Sigmoid colon (tissue), 7 donors: Measurements from ENCODE around the gene MYRIP. TPM values are rescaled to one million over a fixed set of nuclear protein-coding genes. Genes with fewer than 3 reads are reported as not detected.
"Not testable (repeated sequence)": the region's sequence is repeated elsewhere in the genome, so short reads cannot be mapped to it uniquely, and the experiment has no call there.

Source experiments
- DNase-seq: peaks from one replicate; pipeline ENCODE4 v3.0.0-alpha.2; 2019
- H3K27ac ChIP-seq, 4 donors: fragments of 200-600 bp; sonication (generic); one replicate each; pipeline ENCODE4 v1.5.1; 2016 to 2019; ENCODE audit warnings: mild to moderate bottlenecking in 1 of 4
- H3K27me3 ChIP-seq, 3 donors: fragments of 200-600 bp; sonication (generic); one replicate each; pipeline ENCODE4 v1.5.1; 2019; ENCODE audit warnings: mild to moderate bottlenecking in 1 of 3
- H3K36me3 ChIP-seq, 4 donors: fragments of 200-600 bp; sonication (generic); one replicate each; pipeline ENCODE4 v1.5.1; 2016 to 2019
- H3K4me1 ChIP-seq, 4 donors: fragments of 200-600 bp; sonication (generic); one replicate each; pipeline ENCODE4 v1.5.1; 2017 to 2019
- H3K4me3 ChIP-seq, 4 donors: fragments of 200-600 bp; sonication (generic); one replicate each; pipeline ENCODE4 v1.5.1; 2017 to 2019; ENCODE audit warnings: mild to moderate bottlenecking in 2 of 4, moderate library complexity in 1 of 4
- H3K9me3 ChIP-seq, 4 donors: fragments of 200-600 bp in 3 of 4; sonication (generic) in 3 of 4; one replicate each; pipeline versions ENCODE4 v1.5.1 to v1.6.1; 2013 to 2019
- CTCF ChIP-seq, 4 experiments: fragments of 450-650 bp in 3 of 4; fragments of 200-600 bp in 1 of 4; IDR thresholded peaks; one replicate each; pipeline ENCODE4 v1.5.1; 2016 to 2019; ENCODE audit warnings: antibody characterized with exemption in 4 of 4, mild to moderate bottlenecking in 3 of 4, moderate library complexity in 2 of 4
- EP300 ChIP-seq, 4 donors: sonication (generic); formaldehyde crosslinking; IDR thresholded peaks; one replicate each; pipeline ENCODE4 v1.6.1; 2017; ENCODE audit warnings: antibody characterized with exemption in 4 of 4
- POLR2A ChIP-seq, 2 donors: fragments of 450-650 bp; IDR thresholded peaks; one replicate each; pipeline ENCODE4 v1.6.1; 2016; ENCODE audit warnings: antibody characterized with exemption in 2 of 2, mild to moderate bottlenecking in 2 of 2, moderate library complexity in 2 of 2
- POLR2AphosphoS5 ChIP-seq, 4 donors: sonication (generic); formaldehyde crosslinking; IDR thresholded peaks; one replicate each; pipeline ENCODE4 v1.6.1; 2017; ENCODE audit warnings: antibody characterized with exemption in 4 of 4
- WGBS, 2 donors: extraction: QIAGEN DNeasy Blood & Tissue Kit; methylation state at CpG; one replicate each; pipeline ENCODE4 v1.1.7; 2013; 5-methylcytosine and 5-hydroxymethylcytosine counted together
- intact Hi-C: fragments of 100-400 bp; cut with DNase I; formaldehyde crosslinking; loops from one replicate; pipeline ENCODE4 v1.15.1; 2023
- polyA plus RNA-seq, 3 donors: library from polyadenylated mRNA; stranded (reverse); fragments of 200-250 nt; gene quantifications; one replicate each; pipeline ENCODE4 v1.2.3, GENCODE V29; 2013
- total RNA-seq, 4 donors: library from RNA; depleted of rRNA; stranded (reverse); fragments of >200 nt; gene quantifications; one replicate each; pipeline ENCODE4 v1.1.0, GENCODE V29; 2016
- donor health status: healthy with polysubstance abuse.
- donor health status: Bipolar disorder and iron deficiency.
- donor health status: healthy.

MYRIP gene
- total and polyA plus RNA-seq, 7 donors: 2.2 to 5.5 (median 4.2) TPM

GRCh38 chr3:40022297-40022827 lies 213.0 kb downstream of the MYRIP start:
- H3K27me3 ChIP-seq: no peaks in the 10 kb centered on the region
- WGBS, 2 donors: 75 to 87% methylated on average over 4 of the region's 4 CpGs
- H3K4me3 ChIP-seq: no peak overlapping the region
- H3K27ac ChIP-seq: no peak overlapping the region
- intact Hi-C loops: no loop called here
- peaks cover 0 to 2% (median 0%) of the 10 kb centered on the region in 4 donors for H3K9me3 ChIP-seq
- no peak for DNase-seq
- no peaks in the 10 kb centered on the region for H3K36me3 ChIP-seq
- TF ChIP-seq EP300 (IDR thresholded peaks at IDR 0.05) (no peak), CTCF (IDR thresholded peaks at IDR 0.05) (no peak), POLR2A (IDR thresholded peaks at IDR 0.05) (no peak), POLR2AphosphoS5 (IDR thresholded peaks at IDR 0.05) (no peak)
- H3K4me1 ChIP-seq: no peaks in the 10 kb centered on the region

GRCh38 chr3:40024526-40024925 lies 215.1 kb downstream of the MYRIP start:
- 83 to 92% methylated on average over 2 of the region's 2 CpGs for WGBS, 2 donors
- no peak for DNase-seq
- intact Hi-C loops: no loop called here

GRCh38 chr3:40025892-40026291 lies 216.5 kb downstream of the MYRIP start:
- WGBS, 2 donors: 91 to 92% methylated on average over 9 of the region's 9 CpGs
- H3K36me3 ChIP-seq, DNase-seq, intact Hi-C loops, H3K27me3 ChIP-seq, H3K4me3 ChIP-seq, H3K9me3 ChIP-seq, H3K4me1 ChIP-seq, H3K27ac ChIP-seq: not testable (repeated sequence)

More at GRCh38 chr3:40024526-40024925, 215.1 kb downstream of the MYRIP start:
- Histone ChIP-seq H3K27me3 (no peaks in the 10 kb centered on the region), H3K4me1 (no peaks in the 10 kb centered on the region), H3K4me3 (no peak overlapping the region), H3K36me3 (no peaks in the 10 kb centered on the region), H3K27ac (no peak overlapping the region), H3K9me3 (peaks cover 0 to 2% (median 0%) of the 10 kb centered on the region in 4 donors)
- TF ChIP-seq POLR2AphosphoS5 (IDR thresholded peaks at IDR 0.05) (no peak), CTCF (IDR thresholded peaks at IDR 0.05) (no peak), EP300 (IDR thresholded peaks at IDR 0.05) (no peak), POLR2A (IDR thresholded peaks at IDR 0.05) (no peak)

- no peak for TF ChIP-seq EP300 (IDR thresholded peaks at IDR 0.05)
- TF ChIP-seq POLR2A (IDR thresholded peaks at IDR 0.05): no peak
- TF ChIP-seq CTCF (IDR thresholded peaks at IDR 0.05): no peak
- no peak for TF ChIP-seq POLR2AphosphoS5 (IDR thresholded peaks at IDR 0.05)
- H3K27ac ChIP-seq: no peak overlapping the region
- WGBS, 2 donors: 92 to 95% methylated on average over 4 of the region's 4 CpGs
These were observed 225.8 kb downstream of the MYRIP start for GRCh38 chr3:40035177-40035576.

GRCh38 chr3:40037582-40037981 lies 228.2 kb downstream of the MYRIP start:
- Histone ChIP-seq H3K36me3 (no peaks in the 10 kb centered on the region), H3K9me3 (no peaks in the 10 kb centered on the region), H3K27me3 (no peaks in the 10 kb centered on the region), H3K27ac (no peak overlapping the region), H3K4me3 (no peak overlapping the region), H3K4me1 (no peaks in the 10 kb centered on the region)
- no peak for DNase-seq
- intact Hi-C loops: no loop called here
- TF ChIP-seq POLR2A (IDR thresholded peaks at IDR 0.05) (no peak), CTCF (IDR thresholded peaks at IDR 0.05) (no peak), POLR2AphosphoS5 (IDR thresholded peaks at IDR 0.05) (no peak), EP300 (IDR thresholded peaks at IDR 0.05) (no peak)

More at GRCh38 chr3:40035177-40035576, 225.8 kb downstream of the MYRIP start:
- Histone ChIP-seq H3K27me3 (no peaks in the 10 kb centered on the region), H3K4me3 (no peak overlapping the region), H3K36me3 (no peaks in the 10 kb centered on the region), H3K9me3 (no peaks in the 10 kb centered on the region), H3K4me1 (no peaks in the 10 kb centered on the region)
- DNase-seq: no peak
- intact Hi-C loops: no loop called here
